NCI-H146 (cell line): Measurements from ENCODE around the gene MTERF4.

Experiments used
- DNase-seq: peaks from one replicate; lab custom pipeline; 2025; lab: John Stamatoyannopoulos, UW

The MTERF4 gene

GRCh38 chr2:241049739-241050623 lies 52.1 kb downstream of the MTERF4 start:
- no peak for DNase-seq

GRCh38 chr2:241048949-241049343 lies 53.1 kb downstream of the MTERF4 start:
- no peak for DNase-seq

- no peak for DNase-seq
These were observed 53.7 kb downstream of the MTERF4 start for GRCh38 chr2:241048149-241048948.

- DNase-seq, result no peak
These were observed 54.7 kb downstream of the MTERF4 start for GRCh38 chr2:241047253-241048010.
